HUES48 (cell line): ENCODE measurements around the gene KCNA1.
A peak's percentile ranks its signal among the peaks of the same experiment; 100 is the strongest.
"Not testable (repeated sequence)": the region's sequence is repeated elsewhere in the genome, so short reads cannot be mapped to it uniquely, and the experiment has no call there.

Source experiments
- H3K27ac ChIP-seq: one replicate; pipeline ENCODE4 v1.7.0; 2013; ENCODE audit warnings: low read depth, low read length, inconsistent platforms
- H3K27me3 ChIP-seq: 2 replicates; pipeline ENCODE4 v1.6.1; 2013; ENCODE audit warnings: mild to moderate bottlenecking, low read length; ENCODE audit not compliant: control insufficient read depth, insufficient read depth
- H3K36me3 ChIP-seq: 2 replicates; pipeline ENCODE4 v1.6.1; 2013; ENCODE audit warnings: low read length; ENCODE audit not compliant: control insufficient read depth, insufficient read depth
- H3K4me1 ChIP-seq: 2 replicates; pipeline ENCODE4 v1.6.1; 2013; ENCODE audit warnings: mild to moderate bottlenecking, low read length; ENCODE audit not compliant: control insufficient read depth, insufficient read depth
- H3K4me3 ChIP-seq: 2 replicates; pipeline ENCODE4 v1.5.1; 2013; ENCODE audit warnings: mild to moderate bottlenecking, low read depth, low read length
- H3K9ac ChIP-seq: 2 replicates; pipeline ENCODE4 v1.6.1; 2013; ENCODE audit warnings: mild to moderate bottlenecking, low read depth, low read length, moderate library complexity
- H3K9me3 ChIP-seq: 2 replicates; pipeline ENCODE4 v1.6.1; 2013; ENCODE audit warnings: low read length; ENCODE audit not compliant: control insufficient read depth, insufficient read depth

Gene KCNA1

DNA sequence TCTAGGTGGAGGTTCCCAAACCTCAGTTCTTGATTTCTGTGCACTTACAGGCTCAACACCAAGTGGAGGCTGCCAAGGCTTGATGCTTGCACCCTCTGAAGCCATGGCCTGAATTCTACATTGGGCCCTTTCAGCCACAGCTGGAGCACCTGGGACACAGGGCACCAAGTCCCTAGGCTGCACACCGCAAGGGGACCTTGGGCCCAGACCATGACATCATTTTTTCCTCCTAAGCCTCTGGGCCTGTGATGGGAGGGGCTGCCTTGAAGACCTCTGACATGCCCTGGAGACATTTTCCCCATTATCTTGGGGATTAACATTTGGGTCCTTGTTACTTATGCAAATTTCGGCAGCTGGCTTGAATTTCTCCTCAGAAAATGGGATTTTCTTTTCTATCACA, 30.2 kb upstream of the KCNA1 start:
- not testable (repeated sequence) for H3K27me3 ChIP-seq, H3K36me3 ChIP-seq, H3K9ac ChIP-seq, H3K4me3 ChIP-seq, H3K4me1 ChIP-seq, H3K27ac ChIP-seq
- peaks cover 23% of the 10 kb centered on the region for H3K9me3 ChIP-seq

- Histone ChIP-seq H3K36me3 (no peaks in the 10 kb centered on the region), H3K4me3 (no peak overlapping the region), H3K4me1 (no peaks in the 10 kb centered on the region), H3K9ac (no peak overlapping the region), H3K27me3 (no peaks in the 10 kb centered on the region), H3K27ac (no peak overlapping the region), H3K9me3 (peaks cover 23% of the 10 kb centered on the region)
Observed at GRCh38 chr12:4881266-4882064, 28.2 kb upstream of the KCNA1 start.

- H3K9me3 ChIP-seq = no peaks in the 10 kb centered on the region
- no peak overlapping the region for H3K9ac ChIP-seq
- no peaks in the 10 kb centered on the region for H3K36me3 ChIP-seq
- peaks cover 7% of the 10 kb centered on the region for H3K27me3 ChIP-seq
- no peak overlapping the region for H3K4me3 ChIP-seq
- no peak overlapping the region for H3K27ac ChIP-seq
- H3K4me1 ChIP-seq = no peaks in the 10 kb centered on the region
Observed at GRCh38 chr12:4891866-4892265, 17.8 kb upstream of the KCNA1 start.

GRCh38 chr12:4892418-4892817, 17.3 kb upstream of the KCNA1 start:
- H3K9ac ChIP-seq = no peak overlapping the region
- H3K36me3 ChIP-seq = no peaks in the 10 kb centered on the region
- no peaks in the 10 kb centered on the region for H3K4me1 ChIP-seq
- H3K4me3 ChIP-seq = no peak overlapping the region
- no peak overlapping the region for H3K27ac ChIP-seq
- no peaks in the 10 kb centered on the region for H3K9me3 ChIP-seq
- H3K27me3 ChIP-seq = peaks cover 7% of the 10 kb centered on the region

- Histone ChIP-seq H3K9me3 (no peaks in the 10 kb centered on the region), H3K4me1 (no peaks in the 10 kb centered on the region), H3K9ac (no peak overlapping the region), H3K27me3 (peaks cover 7% of the 10 kb centered on the region), H3K4me3 (no peak overlapping the region), H3K27ac (no peak overlapping the region), H3K36me3 (no peaks in the 10 kb centered on the region)
Observed at GRCh38 chr12:4894019-4894418, 15.7 kb upstream of the KCNA1 start.

- no peak overlapping the region for H3K27ac ChIP-seq
- no peaks in the 10 kb centered on the region for H3K9me3 ChIP-seq
- no peaks in the 10 kb centered on the region for H3K36me3 ChIP-seq
- no peaks in the 10 kb centered on the region for H3K4me1 ChIP-seq
- no peaks in the 10 kb centered on the region; the same call in 1 of the 2 replicates for H3K27me3 ChIP-seq
- no peak overlapping the region for H3K9ac ChIP-seq
- H3K4me3 ChIP-seq = no peak overlapping the region
Observed at GRCh38 chr12:4899364-4899763, 10.3 kb upstream of the KCNA1 start.

GRCh38 chr12:4900327-4900726, 9.4 kb upstream of the KCNA1 start:
- H3K4me1 ChIP-seq = no peaks in the 10 kb centered on the region
- H3K36me3 ChIP-seq = no peaks in the 10 kb centered on the region
- no peak overlapping the region for H3K4me3 ChIP-seq
- no peak overlapping the region for H3K27ac ChIP-seq
- no peak overlapping the region for H3K9ac ChIP-seq
- H3K9me3 ChIP-seq = no peaks in the 10 kb centered on the region
- no peaks in the 10 kb centered on the region; the same call in 1 of the 2 replicates for H3K27me3 ChIP-seq

DNA sequence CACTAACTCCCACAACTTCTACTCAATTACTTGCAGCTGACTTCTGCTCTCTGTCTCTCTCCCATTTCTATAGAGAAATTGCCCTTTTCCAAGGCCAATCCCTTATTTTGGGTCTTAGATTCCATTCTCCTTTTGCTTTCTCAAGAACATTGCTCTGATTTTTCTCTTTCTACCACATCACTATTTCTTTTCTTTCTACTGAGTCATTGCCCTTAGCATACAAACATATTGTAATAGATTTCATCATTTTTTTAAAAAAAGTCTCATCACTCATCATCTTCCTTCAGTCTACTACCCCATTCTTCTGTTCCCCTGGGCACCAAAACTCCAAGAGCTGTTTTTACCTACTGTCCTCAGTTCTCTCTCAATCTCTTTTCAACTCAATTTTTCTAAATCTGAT, 4.4 kb upstream of the KCNA1 start:
- no peak overlapping the region for H3K27ac ChIP-seq
- H3K27me3 ChIP-seq = peaks cover 48% of the 10 kb centered on the region
- no peaks in the 10 kb centered on the region for H3K9me3 ChIP-seq
- H3K9ac ChIP-seq = no peak overlapping the region
- H3K4me1 ChIP-seq = peaks cover 6% of the 10 kb centered on the region; the same call in 1 of the 2 replicates
- H3K4me3 ChIP-seq = no peak overlapping the region
- H3K36me3 ChIP-seq = no peaks in the 10 kb centered on the region

DNA sequence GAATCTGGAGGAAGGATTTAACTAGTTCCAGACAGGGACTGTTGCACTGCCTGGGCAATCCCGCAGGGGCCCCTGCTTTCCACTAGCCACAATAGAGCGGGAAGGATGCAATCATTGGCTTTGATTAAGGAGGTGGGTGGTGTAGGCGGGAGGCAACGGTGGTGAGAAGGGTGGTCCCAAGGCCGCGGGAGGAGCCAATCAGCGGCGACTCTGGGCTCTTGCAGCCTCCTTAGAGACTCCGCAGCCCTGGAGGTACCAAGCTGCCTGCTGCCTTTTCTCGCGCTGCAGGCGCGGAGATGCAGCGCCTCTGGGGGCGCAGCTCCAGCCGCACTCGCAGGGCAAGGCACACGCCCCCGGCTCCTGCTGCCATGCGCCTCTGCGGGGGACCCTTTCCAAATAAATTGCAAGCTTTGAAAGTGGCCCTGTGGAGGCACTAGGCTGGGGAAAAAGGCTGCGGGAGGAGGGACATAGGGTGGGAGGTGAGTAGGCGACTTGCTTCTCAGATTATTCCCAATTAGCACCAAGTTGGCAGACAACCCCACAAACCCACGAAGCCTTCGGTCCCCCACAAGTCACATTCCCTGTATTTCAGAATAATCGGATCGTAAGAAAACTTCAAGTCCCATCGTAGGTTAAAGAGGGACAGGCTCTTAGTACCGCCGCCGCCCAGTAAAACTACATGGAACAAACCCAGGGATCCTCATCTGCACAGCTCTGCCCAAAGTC, 858 bp upstream of the KCNA1 start:
- Histone ChIP-seq H3K4me1 (peaks cover 15% of the 10 kb centered on the region), H3K27me3 (peaks cover 83% of the 10 kb centered on the region), H3K9me3 (peaks cover 3% of the 10 kb centered on the region; the same call in 1 of the 2 replicates), H3K27ac (no peak overlapping the region), H3K4me3 (peak overlapping the region; percentile 67), H3K36me3 (no peaks in the 10 kb centered on the region), H3K9ac (no peak overlapping the region)

DNA sequence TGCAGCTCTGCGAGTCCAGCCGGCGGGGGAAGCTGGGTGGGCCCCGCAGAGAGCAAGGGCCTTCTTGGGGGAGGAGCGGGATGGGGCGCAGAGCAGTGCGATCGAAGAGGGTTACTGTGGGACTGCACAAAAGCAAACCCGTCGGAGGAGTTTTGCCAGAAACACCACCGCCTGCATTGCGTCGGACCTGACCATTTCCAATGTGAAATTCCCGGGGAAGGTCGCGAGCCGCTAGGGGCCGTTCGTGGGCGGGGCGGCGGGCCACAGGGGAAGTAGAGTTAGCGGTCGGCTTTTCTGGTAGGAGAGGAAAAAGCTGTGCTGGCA, 333 bp upstream of the KCNA1 start:
- Histone ChIP-seq H3K4me3 (peak overlapping the region; percentile 67), H3K27me3 (peaks cover 86% of the 10 kb centered on the region)

More for the DNA sequence above, 333 bp upstream of the KCNA1 start:
- Histone ChIP-seq H3K9me3 (peaks cover 3% of the 10 kb centered on the region; the same call in 1 of the 2 replicates), H3K9ac (no peak overlapping the region), H3K27ac (no peak overlapping the region), H3K4me1 (peaks cover 15% of the 10 kb centered on the region), H3K36me3 (no peaks in the 10 kb centered on the region)
